K562 (cell line): ENCODE measurements around the gene GOPC. TPM values are rescaled to one million over a fixed set of nuclear protein-coding genes. Genes with fewer than 3 reads are reported as not detected.

Experiments used
- ARHGAP35 ChIP-seq: fragments of 450-650 bp; IDR thresholded peaks from 2 replicates; pipeline ENCODE4 v1.6.1; 2018; ENCODE audit not compliant: partially characterized antibody
- CBFA2T2 ChIP-seq: fragments of 450-650 bp; conservative IDR thresholded peaks from 2 replicates; pipeline ENCODE4 v1.6.1; 2017; ENCODE audit warnings: mild to moderate bottlenecking
- CBX8 ChIP-seq: fragments of 200-600 bp; sonication (generic); IDR thresholded peaks from 2 replicates; pipeline ENCODE4 v1.6.1; 2012; ENCODE audit warnings: borderline replicate concordance, mixed run types, low read depth, mild to moderate bottlenecking, moderate library complexity, mixed read lengths, low read length, control low read depth, inconsistent platforms; ENCODE audit not compliant: poor library complexity, severe bottlenecking; ENCODE audit errors: extremely low read depth
- CEBPB ChIP-seq: fragments of 450-650 bp; IDR thresholded peaks from 2 replicates; pipeline ENCODE4 v1.6.1; 2016; ENCODE audit warnings: missing genetic modification characterization, missing compliant biosample characterization
- DNMT1 ChIP-seq: fragments of 450-650 bp; IDR thresholded peaks from 2 replicates; pipeline ENCODE4 v1.6.1; 2016; ENCODE audit warnings: antibody characterized with exemption, mild to moderate bottlenecking
- EGR1 ChIP-seq: fragments of 450-650 bp; conservative IDR thresholded peaks from 2 replicates; pipeline ENCODE4 v1.6.1; 2017; ENCODE audit warnings: mild to moderate bottlenecking
- ESRRA ChIP-seq: fragments of 450-650 bp; IDR thresholded peaks from 2 replicates; pipeline ENCODE4 v1.6.1; 2014; ENCODE audit warnings: low read depth, mild to moderate bottlenecking, moderate library complexity, borderline replicate concordance
- HDAC8 ChIP-seq: fragments of 450-650 bp; IDR thresholded peaks from 2 replicates; pipeline ENCODE4 v1.6.1; 2016; ENCODE audit warnings: mild to moderate bottlenecking, missing genetic modification characterization, moderate library complexity, missing compliant biosample characterization
- HNRNPUL1 ChIP-seq: fragments of 200-400 bp; formaldehyde crosslinking; IDR thresholded peaks from 2 replicates; pipeline ENCODE4 v1.6.1; 2017; ENCODE audit warnings: low read length
- MAFG ChIP-seq: fragments of 450-650 bp; conservative IDR thresholded peaks from 2 replicates; pipeline ENCODE4 v1.6.1; 2016; ENCODE audit warnings: missing genetic modification characterization, missing compliant biosample characterization
- MAFK ChIP-seq: IDR thresholded peaks from 2 replicates; pipeline ENCODE4 v1.6.1; 2011; ENCODE audit warnings: low read length, improper control_type of control experiment
- MTA3 ChIP-seq: fragments of 450-650 bp; formaldehyde crosslinking; IDR thresholded peaks from 2 replicates; pipeline ENCODE4 v1.6.1; 2017; ENCODE audit warnings: mild to moderate bottlenecking, borderline replicate concordance
- MXI1 ChIP-seq: IDR thresholded peaks from 2 replicates; pipeline ENCODE4 v1.6.1; 2011; ENCODE audit warnings: low read depth, mild to moderate bottlenecking, improper control_type of control experiment, low read length
- NFYB ChIP-seq: IDR thresholded peaks from 2 replicates; pipeline ENCODE4 v1.6.1; 2011; ENCODE audit warnings: mild to moderate bottlenecking, moderate library complexity; ENCODE audit not compliant: insufficient read length; ENCODE audit errors: extremely low read depth
- NR1H2 ChIP-seq: sonication (generic); formaldehyde crosslinking; IDR thresholded peaks from 2 replicates; pipeline ENCODE4 v1.4.0; 2020; ENCODE audit warnings: mild to moderate bottlenecking, missing genetic modification reagents
- RFX1 ChIP-seq: fragments of 450-650 bp; IDR thresholded peaks from 2 replicates; pipeline ENCODE4 v1.6.1; 2016; ENCODE audit warnings: mild to moderate bottlenecking, moderate library complexity
- RNF2 ChIP-seq: sonication (generic); IDR thresholded peaks from 2 replicates; pipeline ENCODE4 v1.6.1; 2016
- SIRT6 ChIP-seq: IDR thresholded peaks from one replicate; pipeline ENCODE4 v1.6.1; 2012; ENCODE audit warnings: low read depth, mild to moderate bottlenecking, control low read depth, inconsistent platforms, low read length, moderate library complexity
- STAG1 ChIP-seq: sonication (generic); formaldehyde crosslinking; IDR thresholded peaks from 2 replicates; pipeline ENCODE4 v1.5.0; 2020; ENCODE audit warnings: missing genetic modification reagents, borderline replicate concordance
- ZNF175 ChIP-seq: fragments of 200-800 bp; sonication (Bioruptor generic); IDR thresholded peaks from 2 replicates; pipeline ENCODE4 v1.6.1; 2016; ENCODE audit warnings: low read depth, mild to moderate bottlenecking, missing genetic modification characterization, missing compliant biosample characterization
- polyA plus RNA-seq, 8 experiments: library from polyadenylated mRNA; depleted of rRNA in 4 of 8; stranded (reverse) in 5 of 8; unstranded in 3 of 8; fragments of >200 nt; fragmentation: Nextera tagmentation in 2 of 8; fragmentation: Illumina TruSeq in 1 of 8; extraction: Ambion mirVana in 2 of 8; extraction: Trizol in 1 of 8; gene quantifications; 2 replicates each; pipeline versions ENCODE4 v1.2.1 to v1.2.3, GENCODE V29; 2011 to 2014; ENCODE audit warnings: inconsistent platforms in 1 of 8, missing spikeins in 1 of 8
- total RNA-seq, 7 experiments: library from RNA; depleted of rRNA in 6 of 7; stranded (reverse); fragments of >200 nt in 6 of 7; fragmentation: Illumina TruSeq in 2 of 7; extraction: Trizol in 2 of 7; gene quantifications; 2 replicates each; pipeline versions ENCODE4 v1.2.1 to v1.2.3, GENCODE V29; 2011 to 2021; ENCODE audit warnings: low replicate concordance in 1 of 7
- TF ChIP-seq, protein P1 (sequence below): IDR thresholded peaks from 2 replicates; pipeline ENCODE4 v1.6.1; 2014; ENCODE audit warnings: antibody characterized with exemption
- TF ChIP-seq, protein P2 (sequence below): sonication (generic); formaldehyde crosslinking; IDR thresholded peaks from 2 replicates; pipeline ENCODE4 v1.9.0; 2022; ENCODE audit warnings: mild to moderate bottlenecking, missing genetic modification reagents
- TF ChIP-seq, protein P3 (sequence below): fragments of 450-650 bp; formaldehyde crosslinking; IDR thresholded peaks from 2 replicates; pipeline ENCODE4 v1.4.0; 2022; ENCODE audit warnings: missing genetic modification characterization
- TF ChIP-seq, protein P4 (sequence below): fragments of 250-450 bp; sonication (Bioruptor Pico); IDR thresholded peaks from 2 replicates; pipeline ENCODE4 v1.9.0; 2021; ENCODE audit warnings: mild to moderate bottlenecking
- TF ChIP-seq, protein P5 (sequence below): fragments of 250-450 bp; sonication (Bioruptor Pico); IDR thresholded peaks from 2 replicates; pipeline ENCODE4 v1.4.0; 2020; ENCODE audit warnings: mild to moderate bottlenecking, moderate library complexity

GOPC gene
- total and polyA plus RNA-seq, 9 of the 15 experiments (the other 6 are each of a cell fraction or from before 2014, with no cell fraction given): 10.0 to 32.2 (median 25.6) TPM

DNA sequence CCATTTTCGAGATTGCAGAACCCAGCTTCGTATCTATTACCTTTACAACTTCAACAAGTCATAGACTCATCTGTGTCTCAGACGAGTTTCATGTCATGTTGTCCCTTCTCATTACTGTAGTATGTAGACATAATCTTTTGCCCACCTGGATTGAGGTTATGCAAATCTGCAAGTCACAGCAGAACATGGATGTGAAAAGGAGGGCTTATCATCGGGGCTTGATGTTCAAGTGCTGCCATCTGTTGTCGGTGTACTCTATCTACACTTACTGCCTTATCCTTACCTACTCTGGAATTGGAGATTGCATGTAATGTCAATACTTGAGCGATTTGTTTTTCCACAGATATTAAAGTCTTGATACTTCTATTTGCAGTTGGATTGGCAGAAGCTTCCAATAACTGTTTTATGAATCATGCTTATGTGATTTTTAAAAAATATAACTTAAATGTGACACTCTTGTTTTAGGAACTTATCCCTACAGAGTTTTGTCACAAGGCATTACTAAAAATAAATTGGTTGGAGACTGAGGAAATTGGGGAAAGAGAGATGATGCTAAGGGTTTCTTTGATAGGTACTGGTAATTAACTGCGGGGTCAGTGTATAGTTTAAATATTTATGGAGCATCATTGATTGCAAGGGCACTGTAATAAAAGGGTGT, 3.0 kb upstream of the GOPC start (continued):
- TF ChIP-seq, protein P1, sequence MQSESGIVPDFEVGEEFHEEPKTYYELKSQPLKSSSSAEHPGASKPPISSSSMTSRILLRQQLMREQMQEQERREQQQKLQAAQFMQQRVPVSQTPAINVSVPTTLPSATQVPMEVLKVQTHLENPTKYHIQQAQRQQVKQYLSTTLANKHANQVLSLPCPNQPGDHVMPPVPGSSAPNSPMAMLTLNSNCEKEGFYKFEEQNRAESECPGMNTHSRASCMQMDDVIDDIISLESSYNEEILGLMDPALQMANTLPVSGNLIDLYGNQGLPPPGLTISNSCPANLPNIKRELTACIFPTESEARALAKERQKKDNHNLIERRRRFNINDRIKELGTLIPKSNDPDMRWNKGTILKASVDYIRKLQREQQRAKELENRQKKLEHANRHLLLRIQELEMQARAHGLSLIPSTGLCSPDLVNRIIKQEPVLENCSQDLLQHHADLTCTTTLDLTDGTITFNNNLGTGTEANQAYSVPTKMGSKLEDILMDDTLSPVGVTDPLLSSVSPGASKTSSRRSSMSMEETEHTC: no peak
- no peak for TF ChIP-seq RFX1
- no peak for TF ChIP-seq ARHGAP35
- TF ChIP-seq EGR1: no peak
- no peak for TF ChIP-seq HDAC8 (tag)
- TF ChIP-seq ZNF175 (CRISPR knock-in tag): no peak
- TF ChIP-seq, protein P2, sequence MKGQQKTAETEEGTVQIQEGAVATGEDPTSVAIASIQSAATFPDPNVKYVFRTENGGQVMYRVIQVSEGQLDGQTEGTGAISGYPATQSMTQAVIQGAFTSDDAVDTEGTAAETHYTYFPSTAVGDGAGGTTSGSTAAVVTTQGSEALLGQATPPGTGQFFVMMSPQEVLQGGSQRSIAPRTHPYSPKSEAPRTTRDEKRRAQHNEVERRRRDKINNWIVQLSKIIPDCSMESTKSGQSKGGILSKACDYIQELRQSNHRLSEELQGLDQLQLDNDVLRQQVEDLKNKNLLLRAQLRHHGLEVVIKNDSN (CRISPR knock-in tag): no peak
- no peak for TF ChIP-seq SIRT6
- no peak for TF ChIP-seq ESRRA
- TF ChIP-seq, protein P3, sequence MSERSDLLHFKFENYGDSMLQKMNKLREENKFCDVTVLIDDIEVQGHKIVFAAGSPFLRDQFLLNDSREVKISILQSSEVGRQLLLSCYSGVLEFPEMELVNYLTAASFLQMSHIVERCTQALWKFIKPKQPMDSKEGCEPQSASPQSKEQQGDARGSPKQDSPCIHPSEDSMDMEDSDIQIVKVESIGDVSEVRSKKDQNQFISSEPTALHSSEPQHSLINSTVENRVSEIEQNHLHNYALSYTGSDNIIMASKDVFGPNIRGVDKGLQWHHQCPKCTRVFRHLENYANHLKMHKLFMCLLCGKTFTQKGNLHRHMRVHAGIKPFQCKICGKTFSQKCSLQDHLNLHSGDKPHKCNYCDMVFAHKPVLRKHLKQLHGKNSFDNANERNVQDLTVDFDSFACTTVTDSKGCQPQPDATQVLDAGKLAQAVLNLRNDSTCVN: no peak
- no peak for TF ChIP-seq CBX8
- TF ChIP-seq, protein P4, sequence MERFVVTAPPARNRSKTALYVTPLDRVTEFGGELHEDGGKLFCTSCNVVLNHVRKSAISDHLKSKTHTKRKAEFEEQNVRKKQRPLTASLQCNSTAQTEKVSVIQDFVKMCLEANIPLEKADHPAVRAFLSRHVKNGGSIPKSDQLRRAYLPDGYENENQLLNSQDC (CRISPR knock-in tag): no peak
- no peak for TF ChIP-seq NR1H2 (CRISPR knock-in tag)
- peak; percentile 30; the same call in 1 of the 2 replicates for TF ChIP-seq CBFA2T2
- peak; percentile 23; the same call in 1 of the 2 replicates for TF ChIP-seq MAFK
- no peak for TF ChIP-seq HNRNPUL1
- TF ChIP-seq MAFG (tag): peak; percentile 83
- TF ChIP-seq CEBPB (tag): 0 out of 2 replicates have a peak, but pooled peaks have one; percentile 8
- TF ChIP-seq, protein P5, sequence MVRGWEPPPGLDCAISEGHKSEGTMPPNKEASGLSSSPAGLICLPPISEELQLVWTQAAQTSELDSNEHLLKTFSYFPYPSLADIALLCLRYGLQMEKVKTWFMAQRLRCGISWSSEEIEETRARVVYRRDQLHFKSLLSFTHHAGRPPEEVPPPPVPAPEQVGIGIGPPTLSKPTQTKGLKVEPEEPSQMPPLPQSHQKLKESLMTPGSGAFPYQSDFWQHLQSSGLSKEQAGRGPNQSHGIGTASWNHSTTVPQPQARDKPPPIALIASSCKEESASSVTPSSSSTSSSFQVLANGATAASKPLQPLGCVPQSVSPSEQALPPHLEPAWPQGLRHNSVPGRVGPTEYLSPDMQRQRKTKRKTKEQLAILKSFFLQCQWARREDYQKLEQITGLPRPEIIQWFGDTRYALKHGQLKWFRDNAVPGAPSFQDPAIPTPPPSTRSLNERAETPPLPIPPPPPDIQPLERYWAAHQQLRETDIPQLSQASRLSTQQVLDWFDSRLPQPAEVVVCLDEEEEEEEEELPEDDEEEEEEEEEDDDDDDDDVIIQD (CRISPR knock-in tag): no peak
- no peak for TF ChIP-seq MTA3
- no peak for TF ChIP-seq MXI1
- no peak for TF ChIP-seq STAG1 (CRISPR knock-in tag)
- TF ChIP-seq RNF2: no peak
- no peak for TF ChIP-seq DNMT1
- TF ChIP-seq NFYB: no peak
